Hematopoietic multipotent progenitor cell (in vitro differentiated cells): ENCODE results near the gene ARNT2. TPM values are rescaled to one million over a fixed set of nuclear protein-coding genes. Genes with fewer than 3 reads are reported as not detected.
A peak's percentile ranks its signal among the peaks of the same experiment; 100 is the strongest.
"Not testable (repeated sequence)": the region's sequence is repeated elsewhere in the genome, so short reads cannot be mapped to it uniquely, and the experiment has no call there.

ENCODE experiments used
- DNase-seq, 3 donors: peaks; one replicate each; pipeline ENCODE4 v3.0.0-alpha.2; 2011 to 2015; ENCODE audit warnings: low read depth in 2 of 3, low spot score in 2 of 3
- total RNA-seq: library from RNA; depleted of rRNA; stranded (reverse); fragments of >200 nt; gene quantifications from one replicate; pipeline ENCODE4 v1.2.3, GENCODE V29; 2012

Gene ARNT2
- total RNA-seq, 1 donor = 0.54 TPM

DNA sequence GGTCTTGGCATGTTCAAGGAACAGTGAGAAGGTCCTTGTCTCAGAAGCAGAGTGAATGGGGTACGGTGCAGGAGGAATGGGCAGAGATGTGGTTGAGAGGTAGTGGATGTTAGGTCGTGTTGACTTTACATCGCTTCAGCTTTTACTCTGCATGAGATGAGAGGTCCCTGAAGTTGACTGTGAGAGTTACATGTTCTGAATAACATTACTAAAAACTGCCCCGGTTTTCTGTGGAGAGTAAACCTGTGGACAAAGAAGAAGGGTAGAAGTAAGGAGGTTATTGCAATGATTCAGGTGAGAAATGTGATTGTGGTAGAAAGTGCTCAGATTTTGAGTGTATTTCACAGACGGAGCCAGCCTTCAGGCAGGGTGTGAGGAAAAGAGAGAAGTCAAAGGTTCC, 105.6 kb downstream of the ARNT2 start:
- DNase-seq = no peak

GRCh38 chr15:80510985-80511384, 106.8 kb downstream of the ARNT2 start:
- DNase-seq = not testable (repeated sequence)

GRCh38 chr15:80512726-80513660, 108.8 kb downstream of the ARNT2 start:
- DNase-seq = peak in 1 of 3 donors; percentile 29

GRCh38 chr15:80514071-80514780, 110.0 kb downstream of the ARNT2 start:
- DNase-seq = peak in 1 of 3 donors; percentile 6

DNA sequence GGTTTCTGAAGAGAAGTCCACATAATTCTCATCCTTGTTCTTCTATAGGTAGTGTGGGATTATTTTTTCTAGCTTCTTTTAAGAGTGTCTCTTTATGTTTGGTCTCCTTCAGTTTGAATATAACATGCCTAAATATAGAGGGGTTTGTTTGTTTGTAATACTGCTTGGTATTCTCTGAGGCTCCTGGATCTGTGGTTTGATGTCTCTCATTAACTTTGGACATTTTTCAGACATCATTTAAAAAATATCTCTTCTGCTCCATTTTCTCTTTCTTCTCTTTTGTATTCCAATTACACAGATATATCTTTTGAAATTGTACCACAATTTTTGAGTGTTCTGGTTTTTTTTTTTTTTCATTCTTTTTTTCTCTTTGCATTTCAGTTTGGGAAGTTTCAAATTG, 113.1 kb downstream of the ARNT2 start:
- DNase-seq = no peak

- no peak for DNase-seq
Measured at GRCh38 chr15:80518522-80518921, 114.3 kb downstream of the ARNT2 start.

GRCh38 chr15:80523746-80524145, 119.6 kb downstream of the ARNT2 start:
- DNase-seq = no peak

DNA sequence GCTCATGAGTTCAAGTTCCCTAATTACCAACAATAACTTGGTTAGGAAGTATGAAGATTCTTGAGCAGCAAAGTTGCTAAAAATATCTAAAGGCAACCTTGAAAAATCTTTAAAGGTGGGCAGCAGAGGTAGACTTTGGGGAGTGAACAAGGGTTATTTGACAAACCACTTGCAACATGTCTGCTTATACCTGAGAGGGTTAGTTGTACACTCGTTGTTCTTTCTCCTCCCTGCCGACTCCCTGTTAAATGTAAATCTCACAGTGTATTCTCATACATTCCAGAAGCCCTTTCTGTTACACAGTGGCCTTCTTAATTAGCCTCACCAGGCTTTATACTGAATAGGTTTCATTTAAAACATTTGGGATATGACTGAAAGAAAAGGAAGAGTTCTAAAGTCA, 121.7 kb downstream of the ARNT2 start:
- DNase-seq = no peak

DNA sequence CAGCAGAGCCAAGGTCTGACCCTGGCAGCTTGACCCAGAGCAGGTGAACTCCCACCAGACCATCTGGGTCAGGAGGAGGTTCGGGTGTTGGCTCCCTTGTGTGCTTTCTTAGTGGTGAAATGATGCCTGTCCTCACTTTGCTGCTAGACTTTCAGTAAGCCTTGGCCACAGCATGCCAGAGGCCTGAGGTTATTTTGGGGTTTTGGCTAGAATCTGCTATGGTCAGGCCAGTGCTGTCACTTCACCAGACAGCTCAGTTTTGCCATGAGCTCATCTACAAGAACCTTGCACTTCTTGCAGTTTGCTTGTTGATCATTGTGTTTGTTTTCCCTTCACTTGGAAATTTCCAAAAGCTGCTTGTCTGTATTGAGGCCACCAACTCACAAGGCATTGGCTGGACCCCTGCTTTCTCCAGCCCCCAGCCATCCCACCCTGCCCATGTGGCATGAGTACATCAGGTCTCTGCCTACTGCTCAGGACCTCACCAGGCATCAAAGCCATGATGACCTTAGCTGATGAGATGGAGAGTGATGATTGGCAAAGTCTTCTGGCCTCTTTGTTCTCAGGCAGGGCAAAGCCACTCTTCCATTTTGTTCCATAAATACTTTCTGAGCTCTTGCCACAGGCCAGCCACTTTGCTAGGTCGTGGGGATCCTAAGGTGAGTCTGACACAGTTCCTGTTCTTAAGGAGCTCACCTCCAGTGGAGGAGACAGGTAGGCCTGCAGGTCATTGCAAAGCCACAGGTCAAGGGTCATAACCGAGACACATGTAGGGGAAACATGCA, 122.6 kb downstream of the ARNT2 start:
- no peak for DNase-seq

GRCh38 chr15:80527406-80527805, 123.2 kb downstream of the ARNT2 start:
- no peak for DNase-seq

GRCh38 chr15:80527961-80528360, 123.8 kb downstream of the ARNT2 start:
- DNase-seq = no peak

DNA sequence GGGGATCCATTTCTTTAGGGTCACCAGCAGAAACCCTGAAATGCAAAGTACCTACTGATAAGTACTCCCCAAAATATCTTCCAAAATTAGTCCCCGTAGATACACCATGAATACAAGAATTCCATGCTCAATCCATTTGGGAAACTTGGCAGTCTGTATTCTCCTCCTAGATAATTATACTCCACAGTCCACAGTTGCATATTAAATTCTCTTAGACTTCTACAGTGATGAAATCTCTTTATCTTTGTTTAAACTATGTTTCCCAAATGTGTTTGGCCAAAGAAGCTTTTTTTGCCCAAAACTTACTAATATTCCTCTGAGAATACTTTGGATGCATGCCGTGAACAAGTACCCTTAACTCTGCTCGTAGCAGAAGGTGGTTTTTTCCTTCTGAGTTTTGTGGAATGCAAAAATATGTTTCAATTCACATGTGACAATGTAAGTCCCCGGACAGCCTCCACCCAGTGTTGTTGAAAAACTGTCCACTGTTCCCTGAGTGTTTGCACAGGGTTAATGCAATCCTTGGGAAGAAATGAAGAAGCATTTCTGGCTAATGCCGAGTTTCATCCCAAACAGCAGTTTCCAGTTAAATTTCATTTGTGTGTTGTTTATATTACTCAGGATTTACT, 126.7 kb downstream of the ARNT2 start:
- no peak for DNase-seq

- no peak for DNase-seq
Measured at GRCh38 chr15:80531388-80531787, 127.2 kb downstream of the ARNT2 start.

DNA sequence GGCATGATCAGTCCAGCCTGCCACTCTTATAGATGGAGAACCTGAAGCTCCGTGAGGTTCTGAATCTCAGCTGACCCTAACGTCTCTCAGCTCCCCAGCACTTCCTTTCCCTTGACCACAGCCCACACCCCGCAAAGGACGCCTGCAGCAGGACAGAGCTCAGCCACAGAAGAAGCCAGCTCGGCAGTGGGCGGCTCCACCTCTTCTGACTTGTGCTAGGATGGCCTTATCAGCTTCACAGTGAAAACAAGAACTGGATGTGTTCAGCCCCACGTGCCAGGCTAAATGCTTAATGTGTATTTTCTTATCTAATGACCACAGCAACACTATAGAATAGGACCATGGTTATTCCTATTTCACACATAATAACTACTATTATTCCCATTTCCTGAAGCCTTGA, 127.6 kb downstream of the ARNT2 start:
- peak in 1 of 3 donors; percentile 3 for DNase-seq

DNA sequence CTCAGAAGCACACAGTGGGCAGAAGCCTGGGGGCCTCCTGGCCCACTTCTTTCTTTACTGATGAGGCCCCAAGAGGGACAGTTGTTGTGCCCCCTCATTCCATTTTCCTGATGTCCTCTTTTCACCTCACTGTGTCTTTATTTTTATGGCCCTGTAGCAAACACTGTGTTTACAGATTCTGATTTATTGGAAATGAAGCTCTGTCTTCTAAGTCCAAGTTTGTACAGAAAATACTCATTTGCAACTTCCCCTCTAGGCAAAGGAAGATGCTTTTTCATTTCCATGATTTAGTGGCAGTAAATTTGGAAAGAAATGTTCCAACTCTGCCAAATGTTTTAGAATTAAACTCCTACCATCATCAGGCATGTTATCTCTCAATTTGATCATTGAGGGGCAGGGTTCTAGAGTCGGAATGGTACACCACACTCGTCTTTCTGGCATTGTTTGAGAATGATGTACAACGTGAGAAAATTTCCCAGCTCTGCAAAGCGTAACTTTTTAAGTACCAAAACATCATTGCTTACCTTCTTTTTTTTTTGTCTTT, 129.7 kb downstream of the ARNT2 start:
- DNase-seq = no peak

- no peak for DNase-seq
Measured at GRCh38 chr15:80536231-80536630, 132.0 kb downstream of the ARNT2 start.

DNA sequence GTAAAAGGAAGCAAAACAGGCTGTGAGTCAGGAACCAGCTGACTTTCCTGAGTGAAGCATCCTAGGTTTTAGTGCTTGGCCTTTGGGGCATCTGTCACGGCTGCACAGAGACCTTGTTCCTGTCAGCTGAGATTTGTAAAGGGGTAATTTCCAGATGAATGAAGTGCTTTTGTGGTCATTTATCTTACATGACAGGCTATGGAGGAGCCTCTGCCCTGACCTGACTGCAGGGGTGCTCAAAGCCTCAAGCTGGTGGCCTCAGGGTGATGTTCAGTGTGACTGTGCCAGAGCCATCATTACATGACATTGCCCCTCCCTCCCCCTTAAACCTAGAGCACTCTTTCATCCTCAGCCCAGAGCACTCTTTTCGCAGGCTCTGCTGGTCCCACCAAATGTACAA, 132.5 kb downstream of the ARNT2 start:
- no peak for DNase-seq

DNA sequence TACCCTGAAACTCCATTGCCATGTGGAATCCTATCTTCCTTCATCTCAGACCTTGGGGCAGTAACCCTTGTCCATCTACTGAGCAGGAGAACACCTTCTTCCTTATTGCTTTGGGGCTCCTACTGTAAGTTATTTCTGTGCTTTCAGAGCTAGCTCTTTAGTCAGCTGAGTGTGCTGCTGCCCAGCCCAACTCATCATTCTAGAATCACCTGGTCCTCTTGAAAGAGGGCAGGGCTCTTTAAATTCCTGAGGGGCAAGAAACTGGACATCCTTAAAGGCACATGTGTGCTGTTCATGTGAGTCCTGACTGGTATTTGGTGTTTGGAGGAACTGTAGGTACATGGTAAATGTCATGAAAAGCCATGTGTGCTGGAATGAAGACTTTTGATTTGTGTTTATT, 140.9 kb downstream of the ARNT2 start:
- no peak for DNase-seq

GRCh38 chr15:80547264-80547663, 143.1 kb downstream of the ARNT2 start:
- DNase-seq = no peak

GRCh38 chr15:80549191-80549590, 145.0 kb downstream of the ARNT2 start:
- DNase-seq = no peak
